ENCODE measurements around the gene CACNA1H. TPM values are rescaled to one million over a fixed set of nuclear protein-coding genes. Genes with fewer than 3 reads are reported as not detected.
A peak's percentile ranks its signal among the peaks of the same experiment; 100 is the strongest.
"Not testable (repeated sequence)": the region's sequence is repeated elsewhere in the genome, so short reads cannot be mapped to it uniquely, and the experiment has no call there.

The CACNA1H gene
- total RNA-seq, 2 experiments from 2014 or later = 2.0 to 2.9 TPM

DNA sequence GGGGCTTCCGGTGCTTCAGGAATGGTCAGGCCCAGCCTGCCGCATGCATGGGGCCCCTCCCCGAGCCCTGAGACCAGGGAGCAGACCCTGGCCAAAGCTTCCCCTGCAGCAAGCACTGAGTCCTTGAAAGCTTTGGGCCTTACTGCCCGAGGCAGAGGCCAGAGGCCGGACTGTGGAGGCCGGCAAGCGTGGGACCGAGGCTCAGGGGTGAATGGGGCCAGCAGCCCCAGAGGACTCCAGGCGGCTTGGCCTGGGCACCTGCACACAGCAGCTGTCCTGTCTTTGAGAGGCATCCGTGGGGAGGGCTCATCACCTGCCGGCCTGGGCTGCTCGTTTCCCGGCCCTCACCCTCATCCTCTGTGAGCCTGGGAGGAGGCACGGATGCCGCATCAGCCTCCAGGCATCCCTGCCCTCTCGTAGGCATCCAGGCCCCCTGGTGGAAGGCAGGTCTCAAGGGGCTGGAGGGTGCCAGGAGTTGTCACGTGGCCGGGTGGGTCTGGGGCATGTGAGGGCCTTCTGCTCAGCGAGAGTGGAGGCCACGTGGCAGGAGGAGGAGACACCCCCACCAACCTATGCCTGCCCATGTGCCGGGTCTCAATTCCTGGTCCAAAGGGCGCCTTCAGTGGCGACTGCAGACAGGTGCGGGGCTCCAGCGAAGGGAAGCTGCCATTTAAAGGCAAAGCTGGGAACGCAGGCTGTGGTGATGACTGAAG is 31.4 kb downstream of the CACNA1H start:
- POLR2A ChIA-PET = no interaction called here
- Mint-ChIP-seq H3K4me1 (no peaks in the 10 kb centered on the region), H3K27me3 (no peaks in the 10 kb centered on the region), H3K4me3 (no peak overlapping the region), H3K36me3 (no peaks in the 10 kb centered on the region), H3K27ac (no peak overlapping the region), H3K9me3 (no peaks in the 10 kb centered on the region)
- DNase-seq (no peak), ATAC-seq (ENCODE audit: low read depth) (no peak)

DNA sequence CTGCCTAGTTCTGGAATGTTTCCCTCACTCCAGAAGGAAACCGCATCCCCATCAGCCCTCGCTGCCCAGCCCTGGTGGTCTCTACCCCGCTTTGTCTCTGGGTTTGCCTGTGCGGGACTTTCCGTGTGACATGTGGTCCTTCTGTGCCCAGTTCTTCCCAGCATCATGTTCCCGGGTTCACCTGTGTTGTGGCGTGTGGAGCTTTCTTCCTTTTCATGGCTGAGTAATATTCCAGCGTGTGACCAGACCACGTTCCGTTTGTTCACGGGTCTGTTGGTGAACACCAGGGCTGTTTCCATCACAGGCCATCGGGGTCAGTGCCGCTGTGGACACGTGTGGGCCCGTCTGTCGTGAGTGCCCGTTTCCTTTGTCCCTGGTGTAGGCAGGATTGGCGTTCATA is 32.1 kb downstream of the CACNA1H start:
- POLR2A ChIA-PET = no interaction called here
- no peak for ATAC-seq (ENCODE audit: low read depth)

DNA sequence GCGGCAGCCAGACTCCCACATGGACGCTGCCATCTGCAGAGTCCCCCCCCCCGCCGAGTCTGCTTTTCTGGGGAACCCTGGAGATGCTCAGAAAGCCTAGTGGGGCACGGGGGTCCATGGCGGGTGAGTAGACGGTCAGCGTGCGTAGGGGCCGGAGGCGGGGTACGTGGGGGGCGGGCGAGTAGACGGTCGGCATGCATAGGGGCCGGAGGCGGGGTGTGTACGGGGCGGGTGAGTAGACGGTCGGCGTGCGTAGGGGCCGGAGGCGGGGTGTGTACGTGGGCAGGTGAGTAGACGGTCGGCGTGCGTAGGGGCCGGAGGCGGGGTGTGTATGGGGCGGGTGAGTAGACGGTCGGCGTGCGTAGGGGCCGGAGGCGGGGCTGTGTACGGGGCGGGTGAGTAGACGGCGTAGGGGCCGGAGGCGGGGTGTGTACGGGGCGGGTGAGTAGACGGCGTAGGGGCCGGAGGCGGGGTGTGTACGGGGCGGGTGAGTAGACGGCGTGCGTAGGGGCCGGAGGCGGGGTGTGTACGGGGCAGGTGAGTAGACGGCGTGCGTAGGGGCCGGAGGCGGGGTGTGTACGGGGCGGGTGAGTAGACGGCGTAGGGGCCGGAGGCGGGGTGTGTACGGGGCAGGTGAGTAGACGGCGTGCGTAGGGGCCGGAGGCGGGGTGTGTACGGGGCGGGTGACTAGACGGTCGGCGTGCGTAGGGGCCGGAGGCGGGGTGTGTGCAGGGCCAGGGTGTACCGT is 32.7 kb downstream of the CACNA1H start:
- H3K9me3 Mint-ChIP-seq; POLR2A ChIA-PET; H3K27ac Mint-ChIP-seq; DNase-seq; H3K4me1 Mint-ChIP-seq; H3K36me3 Mint-ChIP-seq; ATAC-seq (ENCODE audit: low read depth); H3K4me3 Mint-ChIP-seq; H3K27me3 Mint-ChIP-seq: not testable (repeated sequence)

More for the DNA sequence above, 32.1 kb downstream of the CACNA1H start:
- no peak for DNase-seq
- H3K4me3 Mint-ChIP-seq = no peak overlapping the region
- H3K36me3 Mint-ChIP-seq = no peaks in the 10 kb centered on the region
- H3K9me3 Mint-ChIP-seq = no peaks in the 10 kb centered on the region
- H3K27ac Mint-ChIP-seq = no peak overlapping the region
- H3K4me1 Mint-ChIP-seq = no peaks in the 10 kb centered on the region
- H3K27me3 Mint-ChIP-seq = no peaks in the 10 kb centered on the region

DNA sequence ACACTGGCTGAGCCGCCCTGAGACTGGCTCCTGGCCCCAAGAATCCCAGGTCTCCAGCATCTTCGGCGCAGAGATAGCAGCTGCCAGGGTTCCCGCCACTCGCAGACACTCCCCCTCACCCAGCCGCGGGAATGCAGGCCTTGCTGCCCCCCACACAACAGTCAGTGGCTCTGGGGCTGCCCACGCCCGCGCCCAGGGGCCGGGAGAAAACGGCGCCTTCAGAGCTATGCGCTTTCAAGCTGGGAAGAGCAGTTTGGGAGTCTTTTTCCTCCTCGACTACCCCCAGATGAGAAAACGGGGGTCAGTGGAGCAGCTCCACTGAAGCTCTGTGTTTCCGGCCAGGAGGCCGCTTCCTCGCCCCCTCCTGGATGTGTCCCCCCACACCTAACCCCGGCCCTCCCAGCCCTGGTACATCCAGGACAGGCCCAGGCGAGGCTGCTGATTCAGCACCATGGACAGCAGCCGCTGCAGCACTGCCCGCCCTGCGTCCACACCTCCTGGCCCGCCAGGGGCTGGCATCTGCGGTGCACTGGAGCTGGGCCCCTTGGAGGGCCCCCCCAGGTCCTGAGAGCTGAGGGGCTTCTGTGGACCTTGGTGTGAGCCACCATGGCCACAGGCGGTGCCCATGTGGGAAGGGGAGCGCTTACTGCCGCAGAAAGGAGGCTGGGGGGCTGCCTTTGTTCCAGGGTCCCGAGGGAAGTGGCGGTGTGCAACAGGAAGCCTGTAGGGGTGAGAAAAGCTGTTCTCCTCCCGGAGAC is 35.7 kb downstream of the CACNA1H start:
- Mint-ChIP-seq H3K27me3 (no peaks in the 10 kb centered on the region), H3K9me3 (no peaks in the 10 kb centered on the region), H3K4me1 (no peaks in the 10 kb centered on the region), H3K27ac (no peak overlapping the region), H3K4me3 (no peak overlapping the region), H3K36me3 (no peaks in the 10 kb centered on the region)
- POLR2A ChIA-PET = no interaction called here
- peak; percentile 56 for ATAC-seq (ENCODE audit: low read depth)
- DNase-seq = peak; percentile 78

DNA sequence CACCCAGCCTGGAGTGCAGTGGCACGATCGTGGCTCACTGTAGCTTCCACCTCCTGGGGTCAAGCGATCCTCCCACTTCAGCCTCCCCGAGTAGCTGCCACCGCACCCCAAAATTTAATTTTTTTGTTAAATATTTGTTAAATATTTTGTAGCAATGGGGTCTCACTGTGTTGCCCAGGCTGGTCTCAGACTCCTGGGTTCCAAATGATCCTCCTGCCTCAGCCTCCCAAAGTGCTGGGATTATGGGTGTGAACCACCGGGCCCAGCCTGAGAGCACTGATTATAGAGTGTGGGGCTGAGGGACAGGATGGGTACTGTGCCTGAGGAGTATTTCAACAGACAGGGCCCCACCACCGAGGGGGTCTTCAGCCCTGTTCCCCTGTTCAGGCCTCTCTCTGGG is 36.5 kb downstream of the CACNA1H start:
- POLR2A ChIA-PET = no interaction called here
- no peak for DNase-seq
- ATAC-seq (ENCODE audit: low read depth) = no peak
- H3K9me3 Mint-ChIP-seq = no peaks in the 10 kb centered on the region
- H3K4me3 Mint-ChIP-seq = no peak overlapping the region
- no peaks in the 10 kb centered on the region for H3K36me3 Mint-ChIP-seq
- H3K27me3 Mint-ChIP-seq = no peaks in the 10 kb centered on the region
- H3K4me1 Mint-ChIP-seq = no peaks in the 10 kb centered on the region
- no peak overlapping the region for H3K27ac Mint-ChIP-seq

DNA sequence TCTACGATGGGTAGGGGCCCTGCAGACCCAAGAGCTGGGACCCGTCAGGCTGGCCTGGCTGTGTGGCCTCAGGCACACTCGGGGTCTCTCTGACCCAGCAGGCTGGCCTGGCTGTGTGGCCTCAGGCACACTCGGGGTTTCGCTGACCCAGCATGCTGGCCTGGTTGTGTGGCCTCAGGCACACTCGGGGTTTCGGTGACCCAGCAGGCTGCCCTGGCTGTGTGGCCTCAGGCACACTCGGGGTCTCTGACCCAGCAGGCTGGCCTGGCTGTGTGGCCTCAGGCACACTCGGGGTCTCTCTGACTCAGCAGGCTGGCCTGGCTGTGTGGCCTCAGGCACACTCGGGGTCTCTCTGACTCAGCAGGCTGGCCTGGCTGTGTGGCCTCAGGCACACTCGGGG is 37.9 kb downstream of the CACNA1H start:
- ATAC-seq (ENCODE audit: low read depth); H3K27me3 Mint-ChIP-seq; H3K9me3 Mint-ChIP-seq; H3K4me3 Mint-ChIP-seq; DNase-seq; POLR2A ChIA-PET; H3K27ac Mint-ChIP-seq; H3K4me1 Mint-ChIP-seq; H3K36me3 Mint-ChIP-seq: not testable (repeated sequence)

DNA sequence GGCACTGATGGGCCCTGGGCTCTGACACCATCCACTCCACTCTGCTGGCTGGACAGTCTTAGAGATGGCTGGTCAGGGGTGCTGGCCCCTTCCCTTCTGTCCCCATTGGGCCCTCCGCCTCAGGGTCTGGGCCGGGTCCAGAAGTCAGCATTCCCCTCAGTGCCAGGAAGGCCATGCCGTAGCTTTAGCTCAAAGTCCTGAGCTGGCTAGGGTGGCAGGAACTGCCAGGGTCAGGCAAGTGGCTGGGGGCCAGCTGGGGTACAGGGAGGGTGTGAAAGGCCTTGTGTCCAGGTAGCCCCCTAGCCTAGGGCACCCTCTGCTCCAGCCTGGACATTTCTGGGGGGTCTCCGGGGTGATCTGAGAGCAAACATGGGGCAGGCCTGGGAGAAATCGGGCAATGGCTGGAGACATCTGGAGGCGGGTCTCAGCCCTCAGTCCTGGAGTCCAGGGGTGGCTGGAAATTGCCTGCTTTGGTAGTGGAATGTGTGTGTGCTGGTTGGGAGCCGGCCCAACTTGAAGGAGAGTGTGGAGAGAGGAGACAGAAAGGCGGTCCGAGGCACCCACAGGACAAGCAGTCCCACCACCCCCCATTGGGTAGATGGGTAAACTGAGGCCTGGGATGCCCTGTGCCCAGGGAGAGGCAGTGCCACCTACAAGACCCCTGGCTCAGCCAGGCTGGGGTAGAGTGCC is 39.6 kb downstream of the CACNA1H start:
- no peak for ATAC-seq (ENCODE audit: low read depth)
- no peak overlapping the region for H3K27ac Mint-ChIP-seq
- H3K36me3 Mint-ChIP-seq = no peaks in the 10 kb centered on the region
- H3K27me3 Mint-ChIP-seq = no peaks in the 10 kb centered on the region
- no peak for DNase-seq
- H3K4me1 Mint-ChIP-seq = peaks cover 1% of the 10 kb centered on the region
- H3K9me3 Mint-ChIP-seq = no peaks in the 10 kb centered on the region
- H3K4me3 Mint-ChIP-seq = no peak overlapping the region
- POLR2A ChIA-PET = no interaction called here

DNA sequence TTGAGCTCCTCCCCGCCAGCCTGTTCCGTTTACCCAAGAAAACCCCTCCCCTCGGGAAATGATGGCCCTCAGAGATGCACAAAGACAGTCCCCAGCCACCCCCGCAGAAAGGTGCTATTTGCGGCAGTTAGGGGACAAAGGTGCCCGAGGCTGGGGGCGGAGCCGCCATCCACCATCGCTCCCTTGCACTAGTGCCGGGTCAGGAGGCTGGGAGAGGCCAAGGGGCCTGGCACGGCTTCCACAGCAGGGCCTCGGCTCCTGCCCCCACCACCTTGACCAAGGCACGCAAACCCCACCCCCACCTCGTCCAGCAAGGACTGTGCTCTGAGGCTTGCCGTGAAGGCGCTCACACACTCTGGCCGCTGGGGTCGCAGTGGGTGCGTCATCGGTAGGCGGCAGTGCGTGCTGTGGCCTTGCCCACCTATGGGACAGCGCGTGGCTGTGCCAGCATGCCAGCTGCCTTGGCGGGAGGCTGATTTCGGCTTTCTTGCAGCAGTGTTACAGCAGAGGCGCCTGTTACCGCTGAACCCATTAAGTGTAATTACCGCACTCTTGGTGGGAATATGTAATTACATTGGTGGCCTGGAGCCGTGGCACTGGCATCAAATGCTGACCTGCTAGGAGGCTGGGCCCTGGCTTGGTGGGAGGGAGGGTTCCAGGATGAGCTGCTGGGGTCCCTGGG is 40.4 kb downstream of the CACNA1H start:
- Mint-ChIP-seq H3K9me3 (no peaks in the 10 kb centered on the region), H3K4me3 (no peak overlapping the region), H3K27ac (no peak overlapping the region), H3K36me3 (no peaks in the 10 kb centered on the region), H3K4me1 (peaks cover 1% of the 10 kb centered on the region), H3K27me3 (no peaks in the 10 kb centered on the region)
- POLR2A ChIA-PET = no interaction called here
- ATAC-seq (ENCODE audit: low read depth) (no peak), DNase-seq (no peak)

DNA sequence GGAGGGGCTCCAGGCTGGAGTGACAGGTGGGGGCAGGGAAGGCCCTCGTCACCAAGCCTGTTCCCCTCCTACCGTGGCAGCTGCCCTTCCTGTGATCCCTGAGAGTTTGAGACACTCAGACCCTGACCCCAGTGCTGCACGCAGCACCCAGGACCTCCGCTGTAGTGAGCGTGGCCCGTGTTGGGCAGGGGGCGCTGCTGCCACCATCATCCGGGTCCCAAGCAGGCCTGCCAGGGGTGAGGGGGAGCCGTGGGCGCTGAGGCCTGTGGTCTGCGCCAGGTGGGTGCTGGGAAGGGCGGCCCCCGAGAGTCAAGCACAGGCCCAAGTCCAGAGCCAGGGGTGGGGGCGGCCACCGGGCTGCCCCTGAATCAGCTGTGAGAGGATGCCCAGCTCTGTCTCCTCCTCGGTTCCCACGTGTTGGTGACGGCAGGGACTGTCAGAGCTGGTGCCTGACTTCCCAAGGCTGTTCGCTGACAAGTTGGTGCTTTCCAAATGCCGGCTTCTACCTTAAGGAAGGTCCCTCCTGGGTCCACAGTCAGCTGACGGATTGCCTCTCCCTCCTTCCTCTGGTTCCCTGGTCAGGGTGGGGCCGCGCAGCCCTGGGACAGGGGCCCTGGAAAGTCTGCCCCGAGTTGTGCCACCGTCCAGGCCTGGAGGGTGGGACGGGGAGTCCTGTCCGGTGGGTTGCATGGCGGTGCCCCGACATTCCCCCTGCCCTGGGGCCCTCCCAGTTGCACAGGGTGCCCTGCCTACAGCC is 41.1 kb downstream of the CACNA1H start:
- ATAC-seq (ENCODE audit: low read depth) (no peak), DNase-seq (no peak)
- Mint-ChIP-seq H3K9me3 (no peaks in the 10 kb centered on the region), H3K36me3 (no peaks in the 10 kb centered on the region), H3K27ac (no peak overlapping the region), H3K4me3 (no peak overlapping the region), H3K27me3 (no peaks in the 10 kb centered on the region), H3K4me1 (peaks cover 1% of the 10 kb centered on the region)
- POLR2A ChIA-PET = no interaction called here

DNA sequence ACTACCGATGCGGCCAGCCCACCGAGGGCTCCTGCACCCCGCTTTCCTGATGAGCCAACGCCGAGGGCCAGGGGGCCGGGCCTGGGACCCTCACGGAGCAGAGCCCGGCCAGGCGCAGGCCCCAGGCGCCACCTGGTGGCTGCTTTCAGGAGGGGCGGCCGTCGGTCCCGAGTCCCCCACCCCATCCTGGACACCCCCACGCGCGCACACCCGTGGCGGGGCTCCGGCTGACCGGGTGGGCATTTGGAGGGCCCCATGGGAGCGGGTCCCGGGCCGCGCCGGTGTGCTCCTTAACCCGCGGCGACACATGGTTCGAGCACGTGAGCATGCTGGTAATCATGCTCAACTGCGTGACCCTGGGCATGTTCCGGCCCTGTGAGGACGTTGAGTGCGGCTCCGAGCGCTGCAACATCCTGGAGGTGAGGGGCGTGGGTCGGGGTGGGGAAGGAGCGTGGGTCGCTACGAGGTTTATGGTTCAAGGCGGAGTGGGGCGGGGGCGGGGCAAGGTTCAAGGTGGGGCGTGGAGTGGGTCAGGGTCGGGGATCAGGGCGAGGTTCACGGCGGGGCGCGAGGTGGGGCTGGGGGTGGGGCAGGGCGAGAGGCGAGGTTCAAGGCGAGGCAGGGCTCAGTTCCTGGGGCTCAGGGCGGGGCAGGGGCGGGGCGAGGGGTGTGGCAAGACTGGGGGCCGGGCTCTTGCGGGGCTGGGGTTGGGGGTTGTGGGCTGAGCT is 41.9 kb downstream of the CACNA1H start:
- Mint-ChIP-seq H3K27me3 (no peaks in the 10 kb centered on the region), H3K27ac (no peak overlapping the region), H3K4me1 (peaks cover 3% of the 10 kb centered on the region), H3K4me3 (no peak overlapping the region), H3K36me3 (no peaks in the 10 kb centered on the region), H3K9me3 (peaks cover 1% of the 10 kb centered on the region)
- POLR2A ChIA-PET = no interaction called here
- DNase-seq (peak; percentile 51), ATAC-seq (ENCODE audit: low read depth) (no peak)

DNA sequence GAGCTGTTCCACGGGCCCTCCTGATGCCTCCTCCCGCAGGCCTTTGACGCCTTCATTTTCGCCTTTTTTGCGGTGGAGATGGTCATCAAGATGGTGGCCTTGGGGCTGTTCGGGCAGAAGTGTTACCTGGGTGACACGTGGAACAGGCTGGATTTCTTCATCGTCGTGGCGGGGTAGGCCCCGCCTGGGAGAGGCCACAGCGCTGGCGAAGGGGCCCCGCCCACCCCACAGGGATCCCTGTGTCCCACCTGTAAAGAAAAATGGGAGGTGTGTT is 42.4 kb downstream of the CACNA1H start:
- no peak for DNase-seq
- Mint-ChIP-seq H3K4me1 (peaks cover 4% of the 10 kb centered on the region), H3K9me3 (peaks cover 3% of the 10 kb centered on the region), H3K36me3 (no peaks in the 10 kb centered on the region), H3K4me3 (no peak overlapping the region), H3K27ac (no peak overlapping the region), H3K27me3 (no peaks in the 10 kb centered on the region)
- ATAC-seq (ENCODE audit: low read depth) = no peak
- POLR2A ChIA-PET = no interaction called here

DNA sequence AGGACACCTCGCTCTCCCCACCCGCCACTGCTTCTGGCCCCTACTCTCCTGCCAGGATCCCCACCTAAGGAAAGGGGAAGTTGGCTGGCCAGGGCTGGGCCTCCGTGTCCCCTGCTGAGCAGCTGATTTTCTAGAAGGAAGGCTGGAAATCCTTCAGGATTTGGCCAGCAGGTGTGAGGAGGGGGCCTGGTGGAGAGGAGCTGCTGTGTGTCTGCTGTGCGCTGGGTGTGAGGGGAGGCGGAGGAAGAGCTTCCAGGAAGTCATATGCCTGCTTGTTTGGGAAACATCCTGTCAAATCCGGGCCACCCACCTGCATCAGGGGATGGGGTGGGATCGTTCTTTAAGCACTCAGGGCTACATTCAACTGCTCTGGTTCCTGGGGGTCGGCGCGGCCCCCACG is 43.6 kb downstream of the CACNA1H start:
- DNase-seq = no peak
- Mint-ChIP-seq H3K27me3 (no peaks in the 10 kb centered on the region), H3K27ac (no peak overlapping the region), H3K36me3 (no peaks in the 10 kb centered on the region), H3K9me3 (peaks cover 3% of the 10 kb centered on the region), H3K4me3 (no peak overlapping the region), H3K4me1 (peaks cover 4% of the 10 kb centered on the region)
- ATAC-seq (ENCODE audit: low read depth) = no peak
- POLR2A ChIA-PET = no interaction called here

Data from activated naive CD8-positive, alpha-beta T cell treated with anti-CD3 and anti-CD28 coated beads, Interleukin-2, amount 10 ng/mL, durations not matched to agents 7 days and 5 days (primary cell).